ENCODE results near the gene PC.

The PC gene

DNA sequence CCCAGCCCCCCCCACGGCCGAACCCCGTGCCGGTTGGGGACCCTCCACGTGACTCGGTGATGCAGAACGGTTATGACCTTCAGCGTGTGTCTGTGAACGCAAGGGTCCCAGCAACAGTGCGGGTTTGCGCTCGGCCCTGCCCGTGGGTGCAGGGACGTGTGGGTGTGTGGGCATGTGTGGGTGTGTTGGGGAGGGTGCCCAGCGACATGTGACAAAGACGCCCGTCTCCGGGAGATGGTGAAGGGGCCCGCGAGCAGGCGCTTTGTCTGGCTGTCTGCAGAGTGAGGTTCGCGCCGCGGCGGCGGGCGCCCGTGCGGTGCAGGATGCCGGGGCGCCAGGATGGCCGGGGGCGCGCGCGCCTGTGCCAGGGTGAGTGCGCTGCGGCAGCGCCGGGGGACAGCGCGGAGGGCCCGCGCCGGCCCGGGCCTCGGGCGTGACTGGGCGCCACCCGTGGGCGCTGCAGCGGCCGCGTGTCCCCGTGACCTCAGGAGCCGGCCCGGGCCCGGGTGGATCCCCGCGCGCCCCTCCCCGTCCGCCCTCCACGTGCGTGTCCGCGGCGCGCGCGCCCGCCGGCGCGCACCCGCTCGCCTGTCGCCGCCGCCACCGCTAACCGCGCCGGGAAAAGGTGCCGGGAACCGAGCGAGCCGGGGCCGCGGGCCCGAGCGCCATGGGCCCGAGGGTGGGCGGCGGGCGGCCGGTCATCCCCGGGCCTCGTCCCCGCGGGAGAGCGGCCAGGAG is 101.5 kb downstream of the PC start, which contains the start of gene LRFN4:
Gene LRFN4, plus strand, starts transcription at position 569 of the 738 bp plus-strand sequence. CDS start 681 bp downstream, outside the sequence.
- Mint-ChIP-seq H3K9me3 (no peaks in the 10 kb centered on the region), H3K36me3 (ENCODE audit: low read depth) (no peaks in the 10 kb centered on the region), H3K4me1 (peaks cover 10% of the 10 kb centered on the region), H3K27ac (peak within 1 kb of the TSS; percentile 55 to 93 (median 87)), H3K4me3 (peak within 1 kb of the TSS; percentile 92 to 95 (median 94)), H3K27me3 (ENCODE audit: low read depth) (no peaks in the 10 kb centered on the region)
- TF ChIP-seq, protein P1, sequence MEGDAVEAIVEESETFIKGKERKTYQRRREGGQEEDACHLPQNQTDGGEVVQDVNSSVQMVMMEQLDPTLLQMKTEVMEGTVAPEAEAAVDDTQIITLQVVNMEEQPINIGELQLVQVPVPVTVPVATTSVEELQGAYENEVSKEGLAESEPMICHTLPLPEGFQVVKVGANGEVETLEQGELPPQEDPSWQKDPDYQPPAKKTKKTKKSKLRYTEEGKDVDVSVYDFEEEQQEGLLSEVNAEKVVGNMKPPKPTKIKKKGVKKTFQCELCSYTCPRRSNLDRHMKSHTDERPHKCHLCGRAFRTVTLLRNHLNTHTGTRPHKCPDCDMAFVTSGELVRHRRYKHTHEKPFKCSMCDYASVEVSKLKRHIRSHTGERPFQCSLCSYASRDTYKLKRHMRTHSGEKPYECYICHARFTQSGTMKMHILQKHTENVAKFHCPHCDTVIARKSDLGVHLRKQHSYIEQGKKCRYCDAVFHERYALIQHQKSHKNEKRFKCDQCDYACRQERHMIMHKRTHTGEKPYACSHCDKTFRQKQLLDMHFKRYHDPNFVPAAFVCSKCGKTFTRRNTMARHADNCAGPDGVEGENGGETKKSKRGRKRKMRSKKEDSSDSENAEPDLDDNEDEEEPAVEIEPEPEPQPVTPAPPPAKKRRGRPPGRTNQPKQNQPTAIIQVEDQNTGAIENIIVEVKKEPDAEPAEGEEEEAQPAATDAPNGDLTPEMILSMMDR (IDR thresholded peaks at IDR 0.05; ENCODE audit: unreplicated experiment in 3 of 3) = no peak

- TF ChIP-seq, protein P1 (IDR thresholded peaks at IDR 0.05; ENCODE audit: unreplicated experiment in 3 of 3) = no peak
- Mint-ChIP-seq H3K36me3 (ENCODE audit: low read depth) (no peaks in the 10 kb centered on the region), H3K4me3 (peak overlapping the region; percentile 92 to 95 (median 94)), H3K4me1 (peaks cover 10% of the 10 kb centered on the region), H3K27ac (peak overlapping the region; percentile 55 to 93 (median 87)), H3K27me3 (ENCODE audit: low read depth) (no peaks in the 10 kb centered on the region), H3K9me3 (no peaks in the 10 kb centered on the region)
Measured at GRCh38 chr11:66855574-66856495, 102.3 kb downstream of the PC start.

DNA sequence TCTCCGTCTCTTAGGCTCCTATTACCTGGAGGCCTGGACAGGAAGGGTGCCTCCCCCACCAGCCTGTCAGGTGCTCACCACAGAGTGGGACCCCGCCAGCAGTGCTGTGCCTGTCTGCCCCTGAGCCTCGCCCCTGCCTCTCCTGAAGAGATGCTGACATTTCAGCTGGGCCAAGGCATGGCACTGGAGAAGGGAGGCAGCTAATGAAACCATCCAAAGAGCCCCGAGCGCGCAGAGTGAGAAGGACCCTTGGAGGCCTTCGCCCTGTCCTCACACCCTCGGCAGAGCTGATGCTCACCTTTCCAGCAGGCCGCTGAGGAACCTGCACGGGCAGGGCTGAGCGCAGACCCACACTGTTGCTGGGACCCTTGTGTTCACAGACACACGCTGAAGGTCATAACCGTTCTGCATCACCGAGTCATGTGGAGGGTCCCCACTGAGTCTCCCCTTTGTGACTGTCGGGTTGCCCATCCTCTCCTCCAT is 103.4 kb downstream of the PC start:
- peak overlapping the region in 1 of 3 experiments; percentile 87 for H3K27ac Mint-ChIP-seq
- no peaks in the 10 kb centered on the region for H3K9me3 Mint-ChIP-seq
- peak overlapping the region; percentile 86 to 91 (median 91) for H3K4me3 Mint-ChIP-seq
- H3K36me3 Mint-ChIP-seq (ENCODE audit: low read depth) = no peaks in the 10 kb centered on the region
- TF ChIP-seq, protein P1 (IDR thresholded peaks at IDR 0.05; ENCODE audit: unreplicated experiment in 3 of 3) = no peak
- H3K4me1 Mint-ChIP-seq = peaks cover 10% of the 10 kb centered on the region
- H3K27me3 Mint-ChIP-seq (ENCODE audit: low read depth) = no peaks in the 10 kb centered on the region

DNA sequence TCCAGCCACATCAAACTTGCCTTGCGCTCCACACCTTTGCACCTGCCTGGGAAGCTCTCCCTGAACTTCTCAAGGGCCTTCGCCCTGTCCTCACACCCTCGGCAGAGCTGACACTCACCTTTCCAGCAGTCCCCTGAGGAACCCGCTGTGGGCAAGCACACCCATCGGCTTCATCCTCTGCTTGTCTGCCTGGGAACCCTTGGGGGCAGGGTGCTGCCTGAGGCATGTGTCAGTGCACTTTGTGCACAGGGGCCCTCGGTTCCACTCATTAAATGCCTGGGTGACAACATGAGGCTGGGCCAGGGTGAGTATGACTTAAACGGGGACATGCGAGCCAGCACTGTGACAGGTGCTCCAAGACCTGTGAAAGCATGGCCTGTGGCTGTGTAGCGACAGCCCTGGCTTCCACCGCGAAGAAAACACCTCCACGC is 103.9 kb downstream of the PC start:
- Mint-ChIP-seq H3K9me3 (no peaks in the 10 kb centered on the region), H3K27me3 (ENCODE audit: low read depth) (no peaks in the 10 kb centered on the region), H3K36me3 (ENCODE audit: low read depth) (no peaks in the 10 kb centered on the region), H3K4me1 (peaks cover 10% of the 10 kb centered on the region), H3K27ac (no peak overlapping the region), H3K4me3 (peak overlapping the region; percentile 22 to 86 (median 40))
- TF ChIP-seq, protein P1 (IDR thresholded peaks at IDR 0.05; ENCODE audit: unreplicated experiment in 3 of 3) = no peak

DNA sequence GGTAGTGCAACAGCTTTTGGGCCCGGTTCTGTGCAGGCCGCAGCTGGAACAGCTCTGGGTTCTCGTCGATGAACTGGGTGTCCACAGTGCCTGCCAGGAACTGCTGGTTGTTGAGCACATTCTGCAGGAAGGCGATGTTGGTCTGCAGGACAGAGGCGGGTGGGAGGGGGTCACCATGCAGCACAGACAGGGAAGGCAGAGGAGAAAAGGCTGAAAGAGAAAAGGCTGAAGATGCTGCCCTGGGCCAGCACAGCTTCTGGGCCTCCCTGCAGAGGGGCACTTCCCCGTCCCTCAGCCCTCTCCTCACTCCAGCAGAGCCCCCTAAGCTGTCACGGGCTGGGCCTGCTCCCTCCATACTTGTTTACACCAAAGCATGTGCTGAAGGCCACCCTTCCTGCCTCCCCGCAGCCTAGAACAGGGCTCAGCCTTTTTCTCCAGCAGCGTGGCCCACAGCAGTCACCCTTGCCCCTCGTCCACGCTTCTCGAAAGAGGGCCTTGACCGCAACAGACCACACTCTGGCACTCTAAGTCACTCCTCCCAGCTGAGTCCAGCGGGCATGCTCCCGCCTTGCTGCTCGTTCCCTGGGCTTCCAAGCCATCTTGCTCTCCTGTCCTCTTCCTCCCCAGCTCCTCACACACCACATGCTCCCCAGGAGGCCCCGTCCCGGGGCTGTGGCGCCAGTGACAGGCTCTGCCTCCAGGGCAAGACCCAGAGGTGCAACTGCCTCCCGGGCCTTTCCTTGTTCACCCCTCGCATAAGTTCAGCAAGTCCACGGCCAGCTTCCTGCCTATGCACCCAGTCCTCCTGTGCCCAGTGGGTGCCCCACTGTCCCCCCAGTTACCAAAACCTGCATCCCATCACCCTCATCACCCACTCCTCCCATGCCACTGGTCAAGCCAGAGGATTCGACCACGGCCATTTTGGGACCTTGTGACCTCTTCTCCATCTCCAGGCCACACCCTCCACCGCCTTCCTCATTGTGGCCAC is 104.6 kb downstream of the PC start:
- TF ChIP-seq, protein P1 (IDR thresholded peaks at IDR 0.05; ENCODE audit: unreplicated experiment in 3 of 3) = no peak
- Mint-ChIP-seq H3K27me3 (ENCODE audit: low read depth) (no peaks in the 10 kb centered on the region), H3K4me1 (peaks cover 10% of the 10 kb centered on the region), H3K36me3 (ENCODE audit: low read depth) (no peaks in the 10 kb centered on the region), H3K9me3 (no peaks in the 10 kb centered on the region), H3K27ac (no peak overlapping the region), H3K4me3 (peak overlapping the region; percentile 22 to 40 (median 34))

All from nephron (organoid).